ENCODE data around the gene RNF168.
"Not testable (repeated sequence)": the region's sequence is repeated elsewhere in the genome, so short reads cannot be mapped to it uniquely, and the experiment has no call there.

Gene RNF168

GRCh38 chr3:196514913-196515621, 11.5 kb upstream of the RNF168 start, which contains the start of gene SMCO1:
Gene SMCO1, minus strand, starts transcription at chr3:196515346. Its CDS starts 137 bp downstream, at chr3:196515209.
- no peak for FAIRE-seq
- no peak for DNase-seq (ENCODE audit: insufficient read length, low spot score)
- no peak for TF ChIP-seq CTCF (IDR thresholded peaks at IDR 0.05; ENCODE audit: insufficient read depth, missing control alignments)

GRCh38 chr3:196514350-196514716, 10.8 kb upstream of the RNF168 start:
- DNase-seq (ENCODE audit: insufficient read length, low spot score) (no peak), FAIRE-seq (no peak)
- TF ChIP-seq CTCF (IDR thresholded peaks at IDR 0.05; ENCODE audit: insufficient read depth, missing control alignments): no peak

- DNase-seq (ENCODE audit: insufficient read length, low spot score): no peak
- no peak for TF ChIP-seq CTCF (IDR thresholded peaks at IDR 0.05; ENCODE audit: insufficient read depth, missing control alignments)
- FAIRE-seq: no peak
Observed at GRCh38 chr3:196513697-196514349, 10.3 kb upstream of the RNF168 start.

- not testable (repeated sequence) for DNase-seq (ENCODE audit: insufficient read length, low spot score)
Observed at GRCh38 chr3:196511646-196512425, 8.3 kb upstream of the RNF168 start.

GRCh38 chr3:196511108-196511507, 7.5 kb upstream of the RNF168 start:
- not testable (repeated sequence) for FAIRE-seq; DNase-seq (ENCODE audit: insufficient read length, low spot score)

More at GRCh38 chr3:196511646-196512425, 8.3 kb upstream of the RNF168 start:
- not testable (repeated sequence) for FAIRE-seq

GRCh38 chr3:196506687-196507086, 3.1 kb upstream of the RNF168 start:
- no peak for DNase-seq (ENCODE audit: insufficient read length, low spot score)
- no peak for TF ChIP-seq CTCF (IDR thresholded peaks at IDR 0.05; ENCODE audit: insufficient read depth, missing control alignments)
- FAIRE-seq: no peak

- no peak for TF ChIP-seq CTCF (IDR thresholded peaks at IDR 0.05; ENCODE audit: insufficient read depth, missing control alignments)
- DNase-seq (ENCODE audit: insufficient read length, low spot score) (no peak), FAIRE-seq (no peak)
Observed at GRCh38 chr3:196504556-196504955, 988 bp upstream of the RNF168 start.

GRCh38 chr3:196504077-196504398, 470 bp upstream of the RNF168 start:
- not testable (repeated sequence) for DNase-seq (ENCODE audit: insufficient read length, low spot score); FAIRE-seq
